Stimulated activated CD8-positive, alpha-beta memory T cell treated with anti-CD3 and anti-CD28 coated beads, Interleukin-4, amount 100 ng/mL, for 24 hours (primary cell): ENCODE measurements around the gene SP6.

Source experiments
- DNase-seq: peaks from one replicate; pipeline ENCODE4 v3.0.0-alpha.2; 2020; ENCODE audit warnings: low read depth

Gene SP6

GRCh38 chr17:47879028-47879585 is 28.1 kb upstream of the SP6 start:
- DNase-seq: no peak

GRCh38 chr17:47878203-47879027 is 27.5 kb upstream of the SP6 start:
- no peak for DNase-seq

- DNase-seq: no peak
These were observed 26.5 kb upstream of the SP6 start for GRCh38 chr17:47877368-47878034.

- DNase-seq: no peak
These were observed 24.3 kb upstream of the SP6 start for GRCh38 chr17:47875011-47875985.

- no peak for DNase-seq
These were observed 22.5 kb upstream of the SP6 start for GRCh38 chr17:47873200-47874090.

- no peak for DNase-seq
These were observed 21.7 kb upstream of the SP6 start for GRCh38 chr17:47872651-47873161.

GRCh38 chr17:47872019-47872650 is 21.2 kb upstream of the SP6 start:
- no peak for DNase-seq

GRCh38 chr17:47871048-47871447 is 20.1 kb upstream of the SP6 start:
- no peak for DNase-seq

- DNase-seq: no peak
These were observed 19.1 kb upstream of the SP6 start for GRCh38 chr17:47870056-47870455.

GRCh38 chr17:47869114-47869513 is 18.2 kb upstream of the SP6 start:
- no peak for DNase-seq

- no peak for DNase-seq
These were observed 17.0 kb upstream of the SP6 start for GRCh38 chr17:47867813-47868533.

- no peak for DNase-seq
These were observed 16.0 kb upstream of the SP6 start for GRCh38 chr17:47866941-47867340.

- no peak for DNase-seq
These were observed 13.8 kb upstream of the SP6 start for GRCh38 chr17:47864791-47865216.

- DNase-seq: no peak
These were observed 11.9 kb upstream of the SP6 start for GRCh38 chr17:47862621-47863440.

GRCh38 chr17:47860386-47860785 is 9.4 kb upstream of the SP6 start:
- no peak for DNase-seq

- DNase-seq: no peak
These were observed 6.8 kb upstream of the SP6 start for GRCh38 chr17:47857551-47858455.

GRCh38 chr17:47856830-47857229 is 5.9 kb upstream of the SP6 start:
- no peak for DNase-seq

GRCh38 chr17:47855737-47856136 is 4.8 kb upstream of the SP6 start:
- DNase-seq: no peak
